ENCODE data around the gene EPG5.
"Not testable (repeated sequence)": the region's sequence is repeated elsewhere in the genome, so short reads cannot be mapped to it uniquely, and the experiment has no call there.

The EPG5 gene

DNA sequence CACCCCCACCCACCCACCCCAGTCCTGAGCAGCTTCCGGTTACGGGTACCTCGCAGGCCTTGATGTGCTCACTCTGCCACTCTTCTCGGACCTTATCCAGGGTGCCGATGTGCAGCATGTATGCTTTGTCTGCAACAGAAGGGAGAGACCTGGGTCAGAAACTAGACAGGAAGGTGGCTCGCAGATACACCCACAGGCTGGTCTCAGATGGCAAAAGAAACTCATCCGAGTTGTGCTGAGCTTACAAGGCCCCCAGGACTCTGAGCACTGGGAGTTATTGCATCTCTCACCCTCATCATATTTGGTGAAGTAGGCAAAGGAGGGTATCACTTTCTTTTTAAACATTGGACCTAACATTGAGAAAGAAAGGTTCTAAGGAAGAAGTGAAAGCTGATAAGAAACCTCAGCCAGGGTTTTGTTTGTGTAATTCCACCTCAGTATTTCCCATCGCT is 30.6 kb upstream of the EPG5 start:
- no peak overlapping the region for H3K27ac ChIP-seq
- no peak for TF ChIP-seq ZFX (IDR thresholded peaks at IDR 0.05; ENCODE audit: borderline replicate concordance)
- TF ChIP-seq, protein P1, sequence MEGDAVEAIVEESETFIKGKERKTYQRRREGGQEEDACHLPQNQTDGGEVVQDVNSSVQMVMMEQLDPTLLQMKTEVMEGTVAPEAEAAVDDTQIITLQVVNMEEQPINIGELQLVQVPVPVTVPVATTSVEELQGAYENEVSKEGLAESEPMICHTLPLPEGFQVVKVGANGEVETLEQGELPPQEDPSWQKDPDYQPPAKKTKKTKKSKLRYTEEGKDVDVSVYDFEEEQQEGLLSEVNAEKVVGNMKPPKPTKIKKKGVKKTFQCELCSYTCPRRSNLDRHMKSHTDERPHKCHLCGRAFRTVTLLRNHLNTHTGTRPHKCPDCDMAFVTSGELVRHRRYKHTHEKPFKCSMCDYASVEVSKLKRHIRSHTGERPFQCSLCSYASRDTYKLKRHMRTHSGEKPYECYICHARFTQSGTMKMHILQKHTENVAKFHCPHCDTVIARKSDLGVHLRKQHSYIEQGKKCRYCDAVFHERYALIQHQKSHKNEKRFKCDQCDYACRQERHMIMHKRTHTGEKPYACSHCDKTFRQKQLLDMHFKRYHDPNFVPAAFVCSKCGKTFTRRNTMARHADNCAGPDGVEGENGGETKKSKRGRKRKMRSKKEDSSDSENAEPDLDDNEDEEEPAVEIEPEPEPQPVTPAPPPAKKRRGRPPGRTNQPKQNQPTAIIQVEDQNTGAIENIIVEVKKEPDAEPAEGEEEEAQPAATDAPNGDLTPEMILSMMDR (IDR thresholded peaks at IDR 0.05): no peak

DNA sequence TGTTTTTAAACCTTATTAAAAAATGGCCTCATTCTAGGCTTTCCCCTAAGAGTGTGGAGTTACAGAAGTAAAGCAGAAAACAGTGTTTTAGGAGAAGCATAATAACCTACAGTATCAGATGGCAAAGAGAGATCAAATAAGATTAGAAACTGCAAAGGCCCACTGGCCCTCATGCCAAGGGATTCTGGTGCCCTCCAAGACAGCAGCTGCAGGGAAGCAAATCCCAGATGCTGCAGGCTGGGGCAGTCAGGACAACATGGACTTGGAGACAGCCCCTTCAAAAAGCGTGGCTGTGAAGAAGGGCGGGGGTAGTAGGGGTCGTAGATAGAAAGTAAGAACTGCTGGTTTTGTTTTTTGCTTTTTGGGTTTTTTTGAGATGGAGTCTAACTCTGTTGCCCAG is 28.3 kb upstream of the EPG5 start:
- H3K27ac ChIP-seq: no peak overlapping the region

DNA sequence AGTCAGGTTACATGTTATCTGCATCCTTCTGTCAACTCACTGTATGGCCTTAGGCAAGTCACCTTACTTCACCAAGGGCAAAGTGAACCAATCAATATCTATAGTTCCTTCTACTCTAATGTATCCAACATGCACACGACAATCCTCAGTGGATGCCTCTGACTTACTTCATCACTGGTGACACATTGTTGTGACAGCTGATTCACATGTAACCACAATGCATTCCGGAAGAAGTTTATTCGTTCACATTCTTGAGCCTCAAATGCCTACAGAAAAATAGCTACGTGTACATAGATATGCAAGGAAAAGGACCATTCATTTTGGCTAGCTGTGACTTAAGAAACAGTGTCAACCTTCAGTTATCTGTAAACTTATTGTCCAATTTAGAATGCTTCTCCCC is 26.3 kb upstream of the EPG5 start:
- no peak overlapping the region for H3K27ac ChIP-seq
- no peak for TF ChIP-seq ZFX (IDR thresholded peaks at IDR 0.05; ENCODE audit: borderline replicate concordance)
- TF ChIP-seq, protein P1 (IDR thresholded peaks at IDR 0.05): no peak

More for the DNA sequence above, 28.3 kb upstream of the EPG5 start:
- TF ChIP-seq, protein P1 (IDR thresholded peaks at IDR 0.05): no peak
- TF ChIP-seq ZFX (IDR thresholded peaks at IDR 0.05; ENCODE audit: borderline replicate concordance): no peak

DNA sequence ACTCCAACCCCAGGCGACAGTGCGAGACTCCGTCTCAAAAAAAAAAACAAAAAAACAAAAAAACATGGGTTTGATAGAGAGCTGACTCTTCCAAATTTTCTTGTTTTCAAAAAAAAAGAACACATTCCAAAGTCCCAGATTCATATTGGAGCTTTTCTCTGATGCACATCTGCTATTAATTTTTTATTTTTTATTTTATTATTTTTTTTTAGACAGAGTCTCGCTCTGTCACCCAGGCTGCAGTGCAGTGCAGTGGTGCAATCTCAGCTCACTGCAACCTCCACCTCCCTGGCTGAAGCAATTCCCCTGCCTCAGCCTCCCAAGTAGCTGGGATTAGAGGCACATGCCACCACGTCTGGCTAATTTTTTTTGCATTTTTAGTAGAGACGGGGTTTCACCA is 25.4 kb upstream of the EPG5 start:
- H3K27ac ChIP-seq: not testable (repeated sequence)

DNA sequence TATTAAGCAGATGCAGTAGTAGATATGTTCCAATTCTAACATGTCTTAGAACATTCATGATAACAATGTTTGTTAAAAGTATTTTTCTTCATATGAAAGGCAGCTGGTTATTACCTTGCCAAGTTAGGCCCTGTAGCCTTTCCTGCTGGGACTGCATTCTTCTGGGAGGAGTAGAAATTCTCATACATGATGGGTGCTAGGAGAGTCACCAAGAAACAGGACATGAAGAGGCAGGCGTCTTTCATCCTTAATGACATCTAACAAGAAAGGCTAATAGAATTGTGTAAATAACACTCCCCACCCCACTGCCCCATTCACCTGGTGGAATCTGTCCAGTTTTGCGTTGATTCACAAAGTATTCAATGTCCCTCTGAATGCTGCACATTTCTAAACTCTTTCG is 24.7 kb upstream of the EPG5 start:
- TF ChIP-seq ZFX (IDR thresholded peaks at IDR 0.05; ENCODE audit: borderline replicate concordance): no peak
- TF ChIP-seq, protein P1 (IDR thresholded peaks at IDR 0.05): no peak
- no peak overlapping the region for H3K27ac ChIP-seq

DNA sequence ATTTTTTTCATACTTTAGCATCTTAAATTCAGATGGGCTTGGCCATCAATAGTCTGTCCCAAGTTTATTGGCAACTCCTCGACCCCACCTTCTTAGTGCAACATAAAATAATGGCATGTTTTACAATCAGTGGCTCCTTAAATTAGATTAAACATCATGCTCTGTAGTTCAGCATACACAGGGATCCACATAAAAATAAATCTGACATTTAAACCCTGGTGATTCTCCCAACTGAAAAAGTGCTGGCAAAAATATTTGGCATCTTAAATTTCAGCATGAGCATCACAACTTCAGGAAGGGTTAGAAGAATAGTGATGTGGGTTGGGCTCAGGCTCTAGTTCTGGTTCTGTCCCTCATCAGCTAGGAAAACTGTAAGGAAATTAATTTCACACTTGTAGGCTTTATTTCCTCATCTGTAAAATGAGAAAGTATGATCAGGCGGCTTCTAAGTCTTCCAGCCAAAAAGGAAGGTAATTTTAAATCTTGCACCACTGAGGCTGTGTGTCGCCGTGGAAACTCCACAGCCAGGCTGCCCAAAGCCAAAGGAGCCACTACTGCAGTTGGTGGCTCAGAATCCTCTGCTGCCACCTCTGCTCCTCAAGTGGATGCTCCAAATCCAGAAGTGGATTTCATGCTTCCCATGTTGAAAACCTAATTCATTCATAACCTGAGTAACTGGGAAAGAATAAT is 17.6 kb upstream of the EPG5 start:
- TF ChIP-seq, protein P1 (IDR thresholded peaks at IDR 0.05): no peak
- no peak for TF ChIP-seq ZFX (IDR thresholded peaks at IDR 0.05; ENCODE audit: borderline replicate concordance)
- no peak overlapping the region for H3K27ac ChIP-seq

DNA sequence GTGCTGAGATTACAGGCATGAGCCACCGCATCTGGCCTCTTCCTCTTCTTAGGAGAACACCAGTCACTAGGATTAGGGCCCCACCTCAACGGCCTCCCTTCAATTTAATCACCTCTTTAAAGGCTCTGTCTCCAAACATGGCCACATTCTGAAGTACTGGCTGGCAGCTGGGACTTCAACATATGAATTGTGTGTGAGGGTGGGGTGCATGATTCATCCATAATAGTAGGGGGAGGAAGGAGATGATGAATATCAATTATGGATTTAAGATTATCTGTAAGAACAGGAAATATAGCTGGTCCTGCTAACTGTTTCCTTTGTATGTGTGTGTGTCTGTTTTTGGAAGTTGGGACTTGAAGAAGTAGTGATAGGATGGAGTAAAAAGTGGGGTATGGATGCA is 14.7 kb upstream of the EPG5 start:
- H3K27ac ChIP-seq: no peak overlapping the region
- TF ChIP-seq, protein P1 (IDR thresholded peaks at IDR 0.05): no peak
- no peak for TF ChIP-seq ZFX (IDR thresholded peaks at IDR 0.05; ENCODE audit: borderline replicate concordance)

DNA sequence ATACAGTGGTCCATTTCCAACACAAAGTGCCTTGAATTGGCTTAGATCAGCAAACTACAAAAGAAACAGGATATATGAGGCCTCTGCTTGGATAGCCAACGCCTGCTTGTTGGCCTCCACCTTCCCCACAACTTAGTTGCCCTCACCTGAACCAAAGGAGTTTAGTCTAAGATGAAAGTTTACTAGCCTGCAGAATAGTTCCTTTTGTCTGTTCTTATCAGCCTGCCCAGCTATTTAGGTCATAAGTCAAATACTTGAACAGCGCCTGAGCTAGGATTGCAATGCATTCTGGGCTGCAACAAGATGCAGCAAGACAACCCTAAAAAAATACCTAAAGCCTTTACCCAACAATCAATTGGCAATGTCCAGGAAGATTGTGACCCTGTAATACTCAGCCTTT is 13.1 kb upstream of the EPG5 start:
- no peak overlapping the region for H3K27ac ChIP-seq
- TF ChIP-seq, protein P1 (IDR thresholded peaks at IDR 0.05): no peak
- TF ChIP-seq ZFX (IDR thresholded peaks at IDR 0.05; ENCODE audit: borderline replicate concordance): no peak
